HG03565 (cell line): ENCODE results near the gene OTOP3.
A peak's percentile ranks its signal among the peaks of the same experiment; 100 is the strongest.

ENCODE experiments used
- ATAC-seq: cut with Tn5 transposase; IDR thresholded peaks from one replicate; pipeline ENCODE4 v1.9.1; 2021; ENCODE audit warnings: mild to moderate bottlenecking, moderate library complexity; ENCODE audit not compliant: unreplicated experiment

OTOP3 gene

GRCh38 chr17:74938194-74938950, 2.7 kb downstream of the OTOP3 start:
- ATAC-seq, result no peak

DNA sequence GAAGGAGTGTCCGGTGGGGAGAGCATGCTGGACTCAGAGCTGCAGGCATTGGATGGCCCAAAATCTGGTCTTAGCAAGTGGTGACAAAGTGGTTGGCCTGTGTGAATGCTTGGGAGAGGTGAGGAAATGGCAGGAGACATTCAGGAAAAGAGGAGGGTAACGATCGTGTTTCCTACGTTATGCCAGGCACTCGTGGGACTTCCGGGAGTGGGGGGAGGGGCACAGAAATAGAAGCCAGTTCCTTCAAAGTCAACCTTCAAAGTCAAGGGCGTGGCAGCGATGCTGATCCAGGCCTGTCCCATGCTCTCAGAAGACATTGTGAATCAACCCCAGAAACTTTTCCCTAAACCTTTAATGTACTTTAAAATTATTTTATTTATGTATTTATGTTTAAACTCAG, 3.8 kb downstream of the OTOP3 start:
- no peak for ATAC-seq

GRCh38 chr17:74941128-74941725, 5.5 kb downstream of the OTOP3 start:
- ATAC-seq, result no peak

DNA sequence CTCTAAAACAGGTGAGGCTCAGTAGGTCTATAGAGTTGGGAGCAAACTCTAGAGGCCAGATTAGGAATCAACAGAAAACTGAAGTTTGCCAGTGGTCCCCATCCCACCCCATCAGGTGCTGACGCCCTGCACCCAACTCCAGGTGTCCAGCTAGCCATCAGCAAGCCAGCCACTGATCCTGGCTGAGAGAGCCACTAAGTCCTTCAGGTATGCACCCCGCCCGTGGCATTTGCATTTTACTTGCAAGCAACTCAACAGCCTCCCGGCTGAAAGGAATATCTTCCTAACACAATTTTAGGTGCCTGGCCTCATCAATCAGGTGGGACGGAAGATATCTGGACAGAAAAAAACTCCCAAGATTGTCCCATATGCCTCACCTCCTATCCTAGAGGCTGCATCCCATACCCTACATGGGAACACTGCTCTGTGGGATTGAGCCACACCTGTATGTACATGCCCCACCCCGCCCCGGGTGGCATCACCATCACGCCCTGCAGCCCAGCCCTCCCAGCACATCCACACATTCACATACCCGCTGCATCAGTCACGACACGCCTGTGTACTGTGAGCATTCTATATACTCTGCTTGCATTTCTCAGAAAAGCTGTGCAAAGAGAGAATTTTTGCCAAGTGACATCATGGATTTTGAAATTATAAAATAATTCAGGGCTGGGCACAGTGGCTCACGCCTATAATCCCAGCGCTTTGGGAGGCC, 8.3 kb downstream of the OTOP3 start:
- ATAC-seq, result no peak

DNA sequence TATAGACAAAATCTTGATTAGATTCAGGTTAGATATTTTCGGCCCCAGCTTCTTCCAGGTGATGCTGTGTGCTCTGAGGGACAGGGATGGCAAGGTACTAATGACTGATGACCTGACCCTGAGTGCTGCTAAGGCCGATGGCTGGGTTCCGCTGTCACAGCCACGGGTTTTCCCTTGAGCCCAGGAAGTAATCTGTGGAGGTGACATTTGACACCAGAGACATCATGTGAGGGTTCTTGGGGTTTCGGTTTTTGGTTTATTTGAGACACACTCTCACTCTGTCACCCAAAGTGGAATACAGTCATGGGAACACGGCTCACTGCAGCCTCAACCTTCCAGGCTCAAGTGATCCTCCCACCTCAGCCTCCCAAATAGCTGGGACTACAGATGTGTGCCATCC, 9.8 kb downstream of the OTOP3 start:
- ATAC-seq, result peak; percentile 71

GRCh38 chr17:74946641-74947040, 10.9 kb downstream of the OTOP3 start:
- ATAC-seq, result no peak

DNA sequence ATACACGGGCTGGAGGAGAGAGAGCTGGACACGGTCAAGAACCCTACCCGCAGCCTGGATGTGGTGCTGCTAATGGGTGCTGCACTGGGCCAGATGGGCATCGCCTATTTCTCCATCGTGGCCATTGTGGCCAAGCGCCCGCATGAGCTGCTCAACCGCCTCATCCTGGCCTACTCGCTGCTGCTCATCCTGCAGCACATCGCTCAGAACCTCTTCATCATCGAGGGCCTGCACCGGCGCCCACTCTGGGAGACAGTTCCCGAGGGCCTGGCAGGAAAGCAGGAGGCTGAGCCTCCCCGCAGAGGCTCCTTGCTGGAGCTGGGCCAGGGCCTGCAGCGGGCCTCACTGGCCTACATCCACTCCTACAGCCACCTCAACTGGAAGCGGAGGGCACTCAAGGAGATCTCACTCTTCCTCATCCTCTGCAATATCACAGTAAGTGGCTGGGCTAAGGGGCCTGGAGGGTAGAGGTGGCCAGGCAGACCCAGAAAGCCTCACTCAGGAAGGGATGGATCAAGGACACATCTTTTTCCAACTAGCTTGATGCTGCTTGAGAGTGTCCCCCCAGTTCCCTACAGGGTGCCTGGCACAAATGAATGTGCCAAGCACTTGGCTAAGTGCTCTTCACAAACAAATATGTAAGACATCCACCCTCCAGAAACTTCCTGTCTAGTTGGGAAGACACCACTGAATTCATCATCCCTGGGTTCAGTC, 11.5 kb downstream of the OTOP3 start:
- ATAC-seq, result no peak

GRCh38 chr17:74949455-74950115, 13.9 kb downstream of the OTOP3 start:
- ATAC-seq, result no peak

DNA sequence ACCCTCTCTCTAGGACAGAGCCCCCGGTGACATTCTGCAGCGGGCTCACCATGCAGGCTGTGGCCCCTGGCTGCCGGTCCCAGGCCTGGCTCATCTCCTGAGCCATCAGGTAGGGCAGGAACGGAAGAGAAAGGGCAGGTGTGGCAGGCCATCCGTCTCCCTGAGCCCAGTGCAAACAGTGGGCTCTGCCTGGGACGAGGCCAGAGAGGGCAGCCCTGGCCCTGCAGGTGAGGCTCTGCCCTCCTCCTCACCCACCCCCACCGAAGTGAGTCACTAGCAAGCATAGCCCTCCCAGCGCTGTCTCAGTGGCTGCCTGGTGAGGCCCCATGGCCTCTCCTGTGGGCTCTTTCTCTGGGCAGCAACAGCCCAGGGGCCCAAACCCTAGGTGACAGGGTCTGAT, 14.5 kb downstream of the OTOP3 start:
- no peak for ATAC-seq

DNA sequence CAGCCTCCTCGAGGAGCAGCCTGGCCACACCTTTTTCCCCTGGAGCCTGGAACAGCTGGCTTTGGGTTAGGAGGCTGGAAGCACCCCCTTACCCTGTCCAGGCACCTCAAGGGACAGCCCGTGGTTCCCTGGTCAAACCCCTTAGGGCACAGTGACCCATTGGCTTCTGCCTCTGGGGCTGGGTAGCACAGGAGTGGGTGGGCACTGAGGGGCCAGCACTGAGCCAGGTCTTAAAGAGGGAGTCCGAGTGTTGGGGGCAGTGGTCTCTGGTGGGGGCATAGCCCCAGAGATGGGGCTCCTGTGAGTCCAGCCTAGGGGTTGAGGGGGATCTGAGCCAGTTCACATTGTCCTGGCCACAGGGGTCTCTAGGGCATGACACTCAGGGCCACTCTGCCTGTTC, 15.4 kb downstream of the OTOP3 start:
- ATAC-seq, result no peak

DNA sequence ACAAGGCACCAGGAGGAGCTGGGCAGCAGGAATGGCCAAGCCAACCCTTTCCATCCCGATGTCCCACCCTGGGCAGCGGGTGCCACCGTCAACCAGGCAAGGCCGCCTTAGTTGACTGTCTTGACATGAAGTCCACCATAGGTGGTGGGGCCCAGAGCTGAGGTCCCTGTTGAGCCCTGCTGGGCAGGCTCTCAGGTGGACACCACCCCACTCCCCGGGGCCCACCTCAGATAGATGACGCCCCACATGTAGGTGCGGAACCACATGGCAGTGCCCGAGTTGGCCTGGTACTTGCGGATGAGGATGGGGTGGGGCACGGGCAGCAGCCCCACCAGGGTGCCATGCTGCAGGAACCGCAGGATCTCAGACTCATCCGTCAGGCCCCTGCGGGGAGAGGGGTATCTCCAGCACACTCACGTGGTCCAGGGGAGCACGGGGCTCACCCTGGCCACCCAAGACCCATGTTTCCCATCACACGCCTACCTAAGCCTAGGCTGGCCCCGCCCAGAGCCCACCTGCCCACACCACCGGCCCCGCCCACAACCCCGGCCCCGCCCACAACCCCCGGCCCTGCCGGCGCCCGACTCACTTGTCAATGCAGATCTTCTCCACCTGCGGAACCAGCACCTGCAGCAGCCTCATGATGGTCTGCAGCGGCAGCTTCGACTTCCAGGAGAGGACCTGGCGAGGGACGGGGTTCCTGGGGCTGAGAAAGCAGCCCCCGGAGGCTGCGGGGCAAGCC, 16.2 kb downstream of the OTOP3 start:
- ATAC-seq, result no peak

DNA sequence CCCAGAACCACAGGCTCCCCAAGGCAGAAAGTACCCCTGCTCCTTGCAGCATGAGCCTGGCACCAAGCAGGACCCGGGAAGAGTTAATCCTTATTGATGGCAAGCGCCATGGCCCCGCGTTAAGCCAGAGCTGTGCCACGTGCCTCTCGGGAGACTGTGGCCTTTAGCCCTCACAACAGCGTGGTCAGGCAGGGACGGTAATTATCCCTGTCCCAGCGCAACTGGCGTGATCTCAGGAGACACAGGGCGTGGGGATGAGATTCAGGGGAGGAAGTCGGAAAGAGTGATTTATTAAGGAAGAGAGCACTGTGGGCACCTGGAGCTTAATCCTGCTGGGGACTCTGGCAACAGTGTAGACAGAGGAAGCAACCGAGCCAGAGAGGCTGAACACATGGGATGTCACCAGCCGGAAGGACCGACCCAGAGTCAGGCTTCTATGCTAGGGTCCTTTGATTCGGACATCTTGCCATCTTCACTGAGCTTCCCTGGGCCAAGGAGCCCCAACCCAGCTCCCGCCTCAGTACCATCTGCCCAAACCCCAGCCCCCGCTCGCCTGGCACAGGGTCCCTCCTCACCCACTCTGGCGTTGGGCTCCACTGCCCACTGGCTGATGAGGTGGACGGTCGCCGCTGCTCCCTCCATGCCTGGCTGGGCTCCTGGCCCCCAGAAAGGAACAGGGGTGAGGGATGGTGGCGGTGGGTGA, 16.9 kb downstream of the OTOP3 start:
- no peak for ATAC-seq

- no peak for ATAC-seq
Measured at GRCh38 chr17:74953134-74953687, 17.5 kb downstream of the OTOP3 start.

DNA sequence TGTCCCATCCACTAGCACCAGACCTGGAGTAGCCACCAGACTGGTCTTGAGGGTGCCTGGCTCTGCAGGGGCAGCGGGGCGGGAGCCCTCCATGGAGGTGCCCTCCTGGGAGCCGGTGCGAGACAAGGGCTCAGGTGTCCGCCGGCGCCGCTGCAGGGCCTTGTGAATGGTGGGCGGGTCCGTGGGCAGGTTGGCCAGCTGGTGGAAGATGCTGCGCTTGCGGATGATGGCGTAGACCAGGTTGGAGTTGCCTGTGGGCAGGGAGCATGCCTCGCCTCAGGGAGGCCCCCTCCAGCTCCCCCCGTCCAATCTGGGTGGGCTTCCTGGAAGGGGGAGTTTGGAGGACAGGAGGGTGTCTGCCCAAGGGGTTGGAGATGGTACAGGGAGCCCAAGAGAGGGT, 18.4 kb downstream of the OTOP3 start:
- ATAC-seq, result no peak

DNA sequence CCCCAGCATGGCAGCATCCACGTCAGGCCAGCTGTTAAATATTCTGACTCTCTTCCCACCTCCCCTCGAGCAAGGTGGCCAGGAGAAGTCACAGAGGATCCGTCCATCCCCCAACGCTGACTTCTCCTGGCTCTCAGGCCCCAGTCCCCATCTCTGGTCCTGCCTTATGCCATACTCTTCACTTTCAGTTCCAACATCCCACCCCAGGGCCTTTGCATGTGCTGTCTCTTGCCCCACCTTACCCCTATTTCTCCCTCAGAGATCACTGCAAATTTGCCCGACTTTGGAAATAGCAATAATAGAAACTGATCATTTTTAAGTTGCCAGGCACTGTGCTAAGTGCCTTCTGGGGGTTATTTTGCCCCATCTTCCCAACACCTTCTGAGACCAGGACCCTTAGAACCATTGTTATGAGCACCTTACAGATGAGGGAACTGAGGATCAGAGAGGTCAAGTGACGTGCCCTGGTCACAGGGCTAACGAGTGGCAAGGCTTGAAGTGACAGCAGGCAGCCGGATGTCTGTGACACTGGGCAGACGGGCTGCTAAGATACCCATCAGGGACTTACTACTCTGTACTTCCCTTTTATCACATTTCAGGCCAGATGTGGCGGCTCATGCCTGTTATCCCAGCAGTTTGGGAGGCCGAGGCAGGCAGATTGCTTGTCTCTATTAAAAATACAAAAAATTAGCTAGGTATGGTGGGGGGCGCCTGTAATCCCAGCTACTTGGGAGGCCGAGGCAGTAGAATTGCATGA, 19.1 kb downstream of the OTOP3 start:
- no peak for ATAC-seq

DNA sequence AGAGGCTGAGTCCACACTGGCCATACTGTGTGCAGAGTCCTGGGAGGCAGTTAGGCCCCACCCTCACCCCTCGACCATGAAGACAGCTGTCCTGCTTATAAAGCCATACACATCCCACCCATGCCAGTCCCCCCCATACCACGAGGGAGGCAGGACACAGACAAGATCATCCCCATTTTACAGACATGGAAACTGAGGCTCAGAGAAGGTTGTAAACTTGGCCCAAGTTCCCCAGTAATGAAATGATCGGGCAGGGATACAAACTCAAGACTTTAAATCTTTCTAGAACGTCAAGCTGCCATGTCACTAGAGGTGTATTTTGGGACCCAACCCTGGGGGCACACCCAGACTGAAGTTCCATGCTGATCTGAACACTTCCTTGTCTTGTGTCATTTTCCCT, 20.4 kb downstream of the OTOP3 start:
- ATAC-seq, result no peak

DNA sequence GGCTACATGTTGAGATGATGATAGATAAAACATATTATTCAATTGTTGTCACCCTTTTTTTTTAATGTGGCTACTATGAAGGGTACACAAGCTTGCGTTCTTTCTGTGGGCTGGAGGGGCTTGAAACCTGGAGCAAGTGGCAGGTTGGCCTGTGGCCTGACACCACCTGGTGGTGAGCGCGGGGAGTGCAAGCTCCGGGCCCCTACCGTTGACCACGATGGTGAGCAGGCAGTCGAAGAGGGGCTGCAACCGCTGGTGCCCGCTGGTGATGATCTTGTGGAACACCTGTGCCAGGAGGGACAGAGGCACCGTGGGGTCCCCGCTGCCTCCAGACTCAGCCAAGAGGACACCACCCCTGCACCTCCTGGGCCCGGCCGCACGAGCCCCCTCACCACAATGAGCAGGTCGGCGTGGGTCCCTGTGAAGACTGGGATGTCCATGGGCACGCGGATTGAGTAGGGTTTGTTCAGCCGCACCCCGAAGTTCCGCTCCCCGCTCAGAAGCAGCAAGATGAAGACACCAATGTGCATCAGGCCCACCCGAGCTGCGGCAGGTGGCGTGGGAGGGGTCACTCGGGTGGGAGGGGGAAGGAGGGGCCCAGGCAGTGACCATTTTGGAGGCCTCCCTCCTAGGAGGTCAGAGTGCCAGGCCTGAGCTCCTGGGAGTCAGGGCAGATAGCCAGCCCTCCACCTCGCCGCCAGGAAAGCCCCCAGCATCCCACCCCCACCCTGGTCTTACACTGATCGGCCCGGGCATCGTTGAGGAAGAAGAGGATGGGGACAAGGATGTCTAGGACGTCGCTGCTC, 22.4 kb downstream of the OTOP3 start:
- ATAC-seq, result no peak
